ENCODE measurements around the gene CEACAM6.

DNA sequence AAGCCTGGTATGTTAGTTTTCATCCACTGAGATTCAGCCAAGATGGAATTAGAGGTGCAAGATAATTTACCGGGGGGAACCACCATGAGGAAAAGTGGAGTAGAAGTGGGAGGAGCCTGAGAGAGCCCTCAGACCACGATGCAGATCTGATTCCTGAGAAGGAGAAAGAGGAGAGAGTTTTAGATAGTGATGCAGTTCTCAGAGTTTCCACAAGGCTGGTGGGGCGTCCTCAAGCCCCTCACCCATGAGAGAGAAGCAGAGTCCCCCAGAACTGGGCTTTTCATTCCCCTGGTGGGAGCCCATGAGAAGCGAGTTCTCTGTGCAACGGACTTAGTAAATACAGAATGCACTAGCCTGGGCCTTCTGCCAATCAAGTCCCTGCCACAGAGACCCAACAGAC is 28.8 kb upstream of the CEACAM6 start:
- TF ChIP-seq, protein P1, sequence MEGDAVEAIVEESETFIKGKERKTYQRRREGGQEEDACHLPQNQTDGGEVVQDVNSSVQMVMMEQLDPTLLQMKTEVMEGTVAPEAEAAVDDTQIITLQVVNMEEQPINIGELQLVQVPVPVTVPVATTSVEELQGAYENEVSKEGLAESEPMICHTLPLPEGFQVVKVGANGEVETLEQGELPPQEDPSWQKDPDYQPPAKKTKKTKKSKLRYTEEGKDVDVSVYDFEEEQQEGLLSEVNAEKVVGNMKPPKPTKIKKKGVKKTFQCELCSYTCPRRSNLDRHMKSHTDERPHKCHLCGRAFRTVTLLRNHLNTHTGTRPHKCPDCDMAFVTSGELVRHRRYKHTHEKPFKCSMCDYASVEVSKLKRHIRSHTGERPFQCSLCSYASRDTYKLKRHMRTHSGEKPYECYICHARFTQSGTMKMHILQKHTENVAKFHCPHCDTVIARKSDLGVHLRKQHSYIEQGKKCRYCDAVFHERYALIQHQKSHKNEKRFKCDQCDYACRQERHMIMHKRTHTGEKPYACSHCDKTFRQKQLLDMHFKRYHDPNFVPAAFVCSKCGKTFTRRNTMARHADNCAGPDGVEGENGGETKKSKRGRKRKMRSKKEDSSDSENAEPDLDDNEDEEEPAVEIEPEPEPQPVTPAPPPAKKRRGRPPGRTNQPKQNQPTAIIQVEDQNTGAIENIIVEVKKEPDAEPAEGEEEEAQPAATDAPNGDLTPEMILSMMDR (IDR thresholded peaks at IDR 0.05; ENCODE audit: low read length) = no peak
- no peak for TF ChIP-seq EZH2 (IDR thresholded peaks at IDR 0.05; ENCODE audit: borderline replicate concordance, low read length)
